ENCODE results near the gene TMEM198.

DNA sequence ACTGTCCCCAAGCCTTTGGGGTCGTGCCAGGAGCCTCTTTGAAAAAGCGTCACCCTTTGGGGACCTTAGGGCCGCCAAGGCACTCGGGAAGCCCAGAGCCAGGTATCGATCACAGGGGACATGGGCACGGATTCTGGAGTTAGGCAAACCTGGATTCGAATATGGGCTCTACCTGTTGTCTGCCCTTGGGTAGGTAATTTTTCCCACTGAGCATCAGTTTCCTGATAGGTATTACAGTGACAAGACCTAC is 9.3 kb downstream of the TMEM198 start:
- TF ChIP-seq FOS (IDR thresholded peaks at IDR 0.05; ENCODE audit: borderline replicate concordance, insufficient read depth, low read length), result no peak
- no peak for TF ChIP-seq MAX (IDR thresholded peaks at IDR 0.05; ENCODE audit: insufficient read depth, insufficient read length)
- TF ChIP-seq, protein P1, sequence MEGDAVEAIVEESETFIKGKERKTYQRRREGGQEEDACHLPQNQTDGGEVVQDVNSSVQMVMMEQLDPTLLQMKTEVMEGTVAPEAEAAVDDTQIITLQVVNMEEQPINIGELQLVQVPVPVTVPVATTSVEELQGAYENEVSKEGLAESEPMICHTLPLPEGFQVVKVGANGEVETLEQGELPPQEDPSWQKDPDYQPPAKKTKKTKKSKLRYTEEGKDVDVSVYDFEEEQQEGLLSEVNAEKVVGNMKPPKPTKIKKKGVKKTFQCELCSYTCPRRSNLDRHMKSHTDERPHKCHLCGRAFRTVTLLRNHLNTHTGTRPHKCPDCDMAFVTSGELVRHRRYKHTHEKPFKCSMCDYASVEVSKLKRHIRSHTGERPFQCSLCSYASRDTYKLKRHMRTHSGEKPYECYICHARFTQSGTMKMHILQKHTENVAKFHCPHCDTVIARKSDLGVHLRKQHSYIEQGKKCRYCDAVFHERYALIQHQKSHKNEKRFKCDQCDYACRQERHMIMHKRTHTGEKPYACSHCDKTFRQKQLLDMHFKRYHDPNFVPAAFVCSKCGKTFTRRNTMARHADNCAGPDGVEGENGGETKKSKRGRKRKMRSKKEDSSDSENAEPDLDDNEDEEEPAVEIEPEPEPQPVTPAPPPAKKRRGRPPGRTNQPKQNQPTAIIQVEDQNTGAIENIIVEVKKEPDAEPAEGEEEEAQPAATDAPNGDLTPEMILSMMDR (IDR thresholded peaks at IDR 0.05; ENCODE audit: extremely low read depth in 1 of 2, insufficient read depth in 1 of 2, low read depth in 1 of 2, low read length in 2 of 2), result no peak
- TF ChIP-seq EZH2 (IDR thresholded peaks at IDR 0.05; ENCODE audit: borderline replicate concordance, low read depth, low read length, severe bottlenecking), result no peak
- no peak for TF ChIP-seq POLR2A (IDR thresholded peaks at IDR 0.05; ENCODE audit: low read depth, low read length)
